ENCODE data around the gene ARF1.
A peak's percentile ranks its signal among the peaks of the same experiment; 100 is the strongest.

ARF1 gene

GRCh38 chr1:228050571-228051231 lies 31.8 kb upstream of the ARF1 start:
- DNase-seq = no peak

GRCh38 chr1:228058172-228058948 lies 24.1 kb upstream of the ARF1 start:
- no peak for DNase-seq

GRCh38 chr1:228058949-228059633 lies 23.4 kb upstream of the ARF1 start:
- DNase-seq = peak; percentile 15

GRCh38 chr1:228059634-228060457 lies 22.7 kb upstream of the ARF1 start:
- peak; percentile 53 for DNase-seq

- DNase-seq = no peak
Observed at GRCh38 chr1:228060458-228061190, 21.9 kb upstream of the ARF1 start.

GRCh38 chr1:228061411-228062084 lies 21.0 kb upstream of the ARF1 start:
- no peak for DNase-seq

- DNase-seq = no peak
Observed at GRCh38 chr1:228062085-228062791, 20.3 kb upstream of the ARF1 start.

- DNase-seq = no peak
Observed at GRCh38 chr1:228062812-228063211, 19.7 kb upstream of the ARF1 start.

- DNase-seq = no peak
Observed at GRCh38 chr1:228063251-228064191, 19.0 kb upstream of the ARF1 start.

GRCh38 chr1:228064296-228064695 lies 18.2 kb upstream of the ARF1 start:
- DNase-seq = no peak

GRCh38 chr1:228064741-228065542 lies 17.6 kb upstream of the ARF1 start:
- no peak for DNase-seq

- DNase-seq = no peak
Observed at GRCh38 chr1:228065543-228066347, 16.8 kb upstream of the ARF1 start.

- no peak for DNase-seq
Observed at GRCh38 chr1:228066416-228066815, 16.1 kb upstream of the ARF1 start.

GRCh38 chr1:228066891-228067654 lies 15.4 kb upstream of the ARF1 start:
- DNase-seq = no peak

- DNase-seq = no peak
Observed at GRCh38 chr1:228068359-228068758, 14.1 kb upstream of the ARF1 start.

GRCh38 chr1:228070173-228070572 lies 12.3 kb upstream of the ARF1 start:
- DNase-seq = no peak

- DNase-seq = no peak
Observed at GRCh38 chr1:228070851-228071250, 11.7 kb upstream of the ARF1 start.
